BE2C (cell line): ENCODE data around the gene TKT.

Source experiments
- DNase-seq: peaks from one replicate; pipeline ENCODE4 v3.0.0-alpha.2; 2020
- H3K27me3 ChIP-seq: fragments of 250-450 bp; sonication (Bioruptor Pico); 2 replicates; pipeline ENCODE4 v1.5.1; 2020; ENCODE audit warnings: mild to moderate bottlenecking
- H3K36me3 ChIP-seq: fragments of 250-450 bp; sonication (Bioruptor Pico); 2 replicates; pipeline ENCODE4 v1.5.1; 2020; ENCODE audit warnings: mild to moderate bottlenecking
- H3K4me1 ChIP-seq: fragments of 250-450 bp; sonication (Bioruptor Pico); 2 replicates; pipeline ENCODE4 v1.5.1; 2020
- H3K4me3 ChIP-seq: 2 replicates; pipeline ENCODE4 v1.5.1; 2011; ENCODE audit warnings: low read depth, low read length
- H3K9me3 ChIP-seq: fragments of 250-450 bp; sonication (Bioruptor Pico); 2 replicates; pipeline ENCODE4 v1.5.1; 2020
- CTCF ChIP-seq: IDR thresholded peaks from 2 replicates; pipeline ENCODE4 v1.5.1; 2012; ENCODE audit warnings: mild to moderate bottlenecking, low read depth, low read length

TKT gene

GRCh38 chr3:53243785-53244184, 12.0 kb downstream of the TKT start:
- no peak overlapping the region for H3K4me3 ChIP-seq
- H3K27me3 ChIP-seq = no peaks in the 10 kb centered on the region
- TF ChIP-seq CTCF = no peak
- no peaks in the 10 kb centered on the region for H3K9me3 ChIP-seq
- no peaks in the 10 kb centered on the region for H3K4me1 ChIP-seq
- peaks cover 37% of the 10 kb centered on the region for H3K36me3 ChIP-seq
- DNase-seq = no peak

GRCh38 chr3:53243165-53243564, 12.7 kb downstream of the TKT start:
- H3K36me3 ChIP-seq = peaks cover 44% of the 10 kb centered on the region
- H3K27me3 ChIP-seq = no peaks in the 10 kb centered on the region
- TF ChIP-seq CTCF = no peak
- H3K4me3 ChIP-seq = no peak overlapping the region
- H3K9me3 ChIP-seq = no peaks in the 10 kb centered on the region
- H3K4me1 ChIP-seq = no peaks in the 10 kb centered on the region
- DNase-seq = peak; percentile 40

- peaks cover 43% of the 10 kb centered on the region for H3K36me3 ChIP-seq
- no peak overlapping the region for H3K4me3 ChIP-seq
- no peaks in the 10 kb centered on the region for H3K9me3 ChIP-seq
- no peak for TF ChIP-seq CTCF
- H3K27me3 ChIP-seq = no peaks in the 10 kb centered on the region
- DNase-seq = no peak
- H3K4me1 ChIP-seq = no peaks in the 10 kb centered on the region
Observed at GRCh38 chr3:53242642-53243041, 13.2 kb downstream of the TKT start.

- TF ChIP-seq CTCF = no peak
- Histone ChIP-seq H3K4me1 (no peaks in the 10 kb centered on the region), H3K27me3 (no peaks in the 10 kb centered on the region), H3K36me3 (peaks cover 43% of the 10 kb centered on the region), H3K4me3 (no peak overlapping the region), H3K9me3 (no peaks in the 10 kb centered on the region)
- DNase-seq = no peak
Observed at GRCh38 chr3:53242155-53242554, 13.7 kb downstream of the TKT start.

- Histone ChIP-seq H3K4me1 (no peaks in the 10 kb centered on the region), H3K9me3 (no peaks in the 10 kb centered on the region), H3K4me3 (no peak overlapping the region), H3K36me3 (peaks cover 48% of the 10 kb centered on the region), H3K27me3 (no peaks in the 10 kb centered on the region)
- TF ChIP-seq CTCF = no peak
- DNase-seq = no peak
Observed at GRCh38 chr3:53240989-53241972, 14.5 kb downstream of the TKT start.

- Histone ChIP-seq H3K36me3 (peaks cover 57% of the 10 kb centered on the region), H3K27me3 (no peaks in the 10 kb centered on the region), H3K4me1 (no peaks in the 10 kb centered on the region), H3K9me3 (no peaks in the 10 kb centered on the region), H3K4me3 (no peak overlapping the region)
- no peak for TF ChIP-seq CTCF
- DNase-seq = no peak
Observed at GRCh38 chr3:53239800-53240199, 16.0 kb downstream of the TKT start.
